Measurements from ENCODE around the gene GPRC5C. TPM values are rescaled to one million over a fixed set of nuclear protein-coding genes. Genes with fewer than 3 reads are reported as not detected.

The GPRC5C gene
- total RNA-seq, 1 experiment from 2014 or later, result 15.5 TPM

- H3K79me2 ChIP-seq (ENCODE audit: insufficient read depth, low read length), result no peaks in the 10 kb centered on the region
- no peak overlapping the region for H2AFZ ChIP-seq (ENCODE audit: low read length)
- H4K20me1 ChIP-seq (ENCODE audit: control insufficient read depth, insufficient read depth, insufficient read length), result no peaks in the 10 kb centered on the region
- H2BK15ac ChIP-seq (ENCODE audit: low read depth, low read length), result no peak overlapping the region
- TF ChIP-seq, protein P1, sequence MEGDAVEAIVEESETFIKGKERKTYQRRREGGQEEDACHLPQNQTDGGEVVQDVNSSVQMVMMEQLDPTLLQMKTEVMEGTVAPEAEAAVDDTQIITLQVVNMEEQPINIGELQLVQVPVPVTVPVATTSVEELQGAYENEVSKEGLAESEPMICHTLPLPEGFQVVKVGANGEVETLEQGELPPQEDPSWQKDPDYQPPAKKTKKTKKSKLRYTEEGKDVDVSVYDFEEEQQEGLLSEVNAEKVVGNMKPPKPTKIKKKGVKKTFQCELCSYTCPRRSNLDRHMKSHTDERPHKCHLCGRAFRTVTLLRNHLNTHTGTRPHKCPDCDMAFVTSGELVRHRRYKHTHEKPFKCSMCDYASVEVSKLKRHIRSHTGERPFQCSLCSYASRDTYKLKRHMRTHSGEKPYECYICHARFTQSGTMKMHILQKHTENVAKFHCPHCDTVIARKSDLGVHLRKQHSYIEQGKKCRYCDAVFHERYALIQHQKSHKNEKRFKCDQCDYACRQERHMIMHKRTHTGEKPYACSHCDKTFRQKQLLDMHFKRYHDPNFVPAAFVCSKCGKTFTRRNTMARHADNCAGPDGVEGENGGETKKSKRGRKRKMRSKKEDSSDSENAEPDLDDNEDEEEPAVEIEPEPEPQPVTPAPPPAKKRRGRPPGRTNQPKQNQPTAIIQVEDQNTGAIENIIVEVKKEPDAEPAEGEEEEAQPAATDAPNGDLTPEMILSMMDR (conservative IDR thresholded peaks at IDR 0.05), result no peak
- no peak overlapping the region for H2AK5ac ChIP-seq (ENCODE audit: insufficient read length, low read length)
- no peak for DNase-seq
- no peak overlapping the region for H2BK120ac ChIP-seq (ENCODE audit: low read depth, low read length, poor library complexity, severe bottlenecking)
- Mint-ChIP-seq H3K27me3 (ENCODE audit: low read depth) (peaks cover 23% of the 10 kb centered on the region), H3K27ac (no peak overlapping the region), H3K4me1 (peaks cover 6 to 15% of the 10 kb centered on the region in 2 experiments), H3K36me3 (ENCODE audit: insufficient read depth in 1 of 3, low read depth in 3 of 3) (peaks cover 0 to 6% (median 0%) of the 10 kb centered on the region in 3 experiments; a peak in 2 of 7 replicates), H3K4me3 (no peak overlapping the region), H3K9me3 (peaks cover 5 to 6% of the 10 kb centered on the region in 2 experiments; a peak in 3 of 5 replicates)
- H2BK20ac ChIP-seq (ENCODE audit: low read depth, low read length, poor library complexity, severe bottlenecking), result no peak overlapping the region
- no peak overlapping the region for H3K56ac ChIP-seq (ENCODE audit: insufficient read length, low read depth, low read length)
- no peaks in the 10 kb centered on the region for H3K27me3 ChIP-seq (ENCODE audit: insufficient read depth, low read length)
- H2BK12ac ChIP-seq (ENCODE audit: insufficient read length, low read depth, low read length), result no peak overlapping the region
- no peak overlapping the region for H4K8ac ChIP-seq (replicated peaks; ENCODE audit: insufficient read length, low read depth, low read length)
- H4K5ac ChIP-seq (ENCODE audit: insufficient read length, low read depth, low read length), result no peak overlapping the region
- H3K23ac ChIP-seq (ENCODE audit: insufficient read length, low read depth, low read length), result no peak overlapping the region
- H3K79me1 ChIP-seq (ENCODE audit: insufficient read depth, low read depth, low read length, poor library complexity, severe bottlenecking), result no peaks in the 10 kb centered on the region
- H3K18ac ChIP-seq (ENCODE audit: insufficient read length, low read depth, low read length), result no peak overlapping the region
- no peak overlapping the region for H3K14ac ChIP-seq (ENCODE audit: insufficient read depth, low read length)
- no peak overlapping the region for H4K91ac ChIP-seq (ENCODE audit: insufficient read length, low read depth, low read length)
- no peaks in the 10 kb centered on the region for H3K23me2 ChIP-seq (ENCODE audit: insufficient read length, low read depth, low read length, poor library complexity, severe bottlenecking)
- H3K4ac ChIP-seq (ENCODE audit: low read depth, low read length), result no peak overlapping the region
- H3K27ac ChIP-seq (ENCODE audit: insufficient read length, low read depth, low read length), result no peak overlapping the region
- no peaks in the 10 kb centered on the region for H3K4me1 ChIP-seq (ENCODE audit: insufficient read depth, low read length)
- H3K4me2 ChIP-seq (ENCODE audit: insufficient read depth, insufficient read length, low read length), result no peak overlapping the region
- no peak overlapping the region for H3K9ac ChIP-seq (ENCODE audit: extremely low read depth, insufficient read length, low read length)
- no peaks in the 10 kb centered on the region for H3K9me3 ChIP-seq (ENCODE audit: control insufficient read depth, low read depth, low read length)
- H2BK5ac ChIP-seq (ENCODE audit: insufficient read length, low read length), result no peak overlapping the region
- 100% methylated on average over 1 of the region's 10 CpGs for WGBS (ENCODE audit: extremely low coverage, insufficient read length, low lambda C conversion rate)
- no peak overlapping the region for H3T11ph ChIP-seq (ENCODE audit: low read length)
Measured at GRCh38 chr17:74419928-74420411, 11.9 kb upstream of the GPRC5C start.

All from H9 (cell line).